GM18511 (cell line): ENCODE measurements around the gene ANAPC7.
"Not testable (repeated sequence)": the region's sequence is repeated elsewhere in the genome, so short reads cannot be mapped to it uniquely, and the experiment has no call there.

ENCODE experiments used
- ATAC-seq: cut with Tn5 transposase; IDR thresholded peaks from one replicate; pipeline ENCODE4 v1.9.1; 2021; ENCODE audit warnings: mild to moderate bottlenecking, moderate library complexity; ENCODE audit not compliant: unreplicated experiment

The ANAPC7 gene

DNA sequence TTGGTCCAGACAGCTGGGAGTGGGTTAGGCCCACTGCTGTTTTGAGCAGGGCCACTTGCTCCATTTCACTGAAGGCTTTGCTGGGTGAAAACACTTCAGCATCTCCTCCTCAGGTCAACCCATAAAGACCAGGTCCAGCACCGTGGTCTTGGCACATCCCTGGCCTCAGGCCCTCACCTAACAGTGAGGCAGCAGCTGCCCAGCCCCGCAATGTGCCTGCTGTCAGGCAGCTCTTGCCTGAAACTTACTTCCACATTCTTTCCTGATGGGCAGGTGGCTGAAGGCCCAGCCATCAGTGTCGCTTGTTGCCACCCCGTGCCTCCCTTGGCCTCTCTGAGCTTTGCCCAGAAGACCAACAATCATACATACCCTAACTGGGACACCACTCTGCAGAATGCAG is 54.4 kb downstream of the ANAPC7 start:
- no peak for ATAC-seq

DNA sequence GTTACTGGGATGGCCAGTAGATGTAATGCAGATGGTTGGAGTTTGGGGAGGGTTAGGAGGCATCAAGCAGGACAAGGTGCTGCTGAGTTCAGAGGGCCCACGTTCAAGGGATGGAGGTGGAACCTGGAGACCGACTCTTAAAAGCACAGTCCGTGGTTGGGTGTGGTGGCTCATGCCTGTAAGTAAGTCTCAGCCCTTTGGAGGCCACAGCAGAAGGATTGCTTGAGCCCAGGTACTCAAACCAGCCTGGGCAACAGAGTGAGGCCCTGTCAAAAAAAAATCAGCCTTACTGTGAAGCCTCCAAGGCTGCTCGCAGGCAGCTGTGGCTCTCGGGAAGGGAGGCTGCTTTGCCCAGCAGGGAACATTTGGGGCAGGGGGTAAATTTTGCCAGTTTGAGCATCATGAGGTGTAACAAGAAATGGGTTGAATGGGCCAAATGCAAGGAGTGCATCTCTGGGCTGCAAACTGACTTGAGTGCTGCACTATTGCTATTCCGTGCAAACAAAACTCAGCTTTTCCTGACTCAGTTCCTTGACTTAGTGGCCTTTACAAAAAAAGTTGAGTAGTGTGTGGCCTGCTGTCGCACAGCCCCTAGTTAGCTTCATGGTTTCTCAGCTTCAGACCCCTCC is 55.0 kb downstream of the ANAPC7 start:
- no peak for ATAC-seq

- no peak for ATAC-seq
These were observed 55.7 kb downstream of the ANAPC7 start for GRCh38 chr12:110347767-110348166.

DNA sequence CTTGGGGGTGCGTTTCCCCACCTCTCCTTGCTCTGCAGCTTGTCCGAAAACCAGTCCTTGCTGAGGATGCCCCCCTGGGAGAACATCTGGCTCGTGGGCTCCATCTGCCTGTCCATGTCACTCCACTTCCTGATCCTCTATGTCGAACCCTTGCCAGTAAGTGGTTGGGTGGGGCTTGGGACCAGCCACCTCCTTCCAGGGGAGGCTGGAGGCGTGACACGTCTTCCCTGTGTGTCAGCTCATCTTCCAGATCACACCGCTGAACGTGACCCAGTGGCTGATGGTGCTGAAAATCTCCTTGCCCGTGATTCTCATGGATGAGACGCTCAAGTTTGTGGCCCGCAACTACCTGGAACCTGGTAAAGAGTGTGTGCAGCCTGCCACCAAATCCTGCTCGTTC is 57.5 kb downstream of the ANAPC7 start:
- no peak for ATAC-seq

GRCh38 chr12:110345176-110345661 is 58.3 kb downstream of the ANAPC7 start:
- ATAC-seq, result no peak

DNA sequence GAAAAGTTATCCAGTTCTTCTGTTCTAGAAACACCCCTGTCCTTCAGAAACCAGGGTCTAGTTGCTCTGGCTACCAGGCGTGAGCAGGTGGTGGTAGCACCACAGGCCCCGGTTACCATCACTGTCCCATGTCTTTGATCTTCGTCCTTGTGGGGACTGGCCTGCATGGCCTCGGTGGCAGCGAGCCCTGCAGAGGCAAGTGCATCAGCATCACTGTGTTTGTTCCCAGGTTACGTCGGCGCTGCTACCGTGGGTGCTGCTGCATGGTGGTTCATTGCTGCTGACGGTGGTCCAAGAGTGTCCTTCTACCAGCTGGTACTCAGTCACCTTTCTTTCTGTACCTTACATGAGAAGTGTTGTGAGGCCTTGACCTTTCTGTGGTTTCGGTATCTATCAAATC is 58.9 kb downstream of the ANAPC7 start:
- ATAC-seq, result no peak

DNA sequence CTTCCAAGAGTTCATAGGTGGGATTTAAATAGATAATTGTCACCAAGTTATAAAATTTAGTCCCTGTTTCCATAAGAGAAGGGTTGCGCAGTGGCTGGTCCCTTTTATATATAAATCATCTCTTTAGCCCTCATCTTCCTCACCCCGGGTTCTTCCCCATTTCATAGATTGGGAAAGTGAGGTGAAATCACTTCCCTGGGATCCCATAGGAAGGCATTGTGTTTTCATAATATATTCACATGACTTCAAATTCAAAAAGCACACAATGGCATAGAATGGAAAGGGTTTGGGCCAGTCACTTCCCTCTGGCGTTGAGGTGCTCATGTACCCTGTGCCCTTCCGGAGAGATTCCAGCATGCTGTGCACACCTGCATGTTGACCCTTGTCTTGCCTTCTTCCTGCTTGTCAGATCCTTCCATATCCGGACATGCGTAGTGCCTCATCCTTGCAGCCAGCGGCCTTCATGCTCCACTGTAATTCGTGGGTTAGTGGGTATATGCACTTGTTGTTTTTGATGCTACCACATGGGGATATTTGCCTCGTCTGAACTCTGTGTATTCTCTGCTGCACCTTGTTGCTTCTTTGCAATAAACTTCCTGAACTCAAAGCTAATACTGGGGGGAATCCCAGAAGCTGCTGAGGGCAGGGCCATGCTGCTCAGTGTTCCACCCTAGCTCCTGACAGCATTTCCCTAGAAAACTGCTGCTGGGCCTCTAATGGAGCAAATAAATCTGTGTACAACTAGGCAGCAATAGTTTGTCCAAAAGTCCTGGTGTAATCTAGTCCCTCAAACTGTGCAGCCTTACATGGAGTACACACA is 59.6 kb downstream of the ANAPC7 start:
- ATAC-seq, result no peak

DNA sequence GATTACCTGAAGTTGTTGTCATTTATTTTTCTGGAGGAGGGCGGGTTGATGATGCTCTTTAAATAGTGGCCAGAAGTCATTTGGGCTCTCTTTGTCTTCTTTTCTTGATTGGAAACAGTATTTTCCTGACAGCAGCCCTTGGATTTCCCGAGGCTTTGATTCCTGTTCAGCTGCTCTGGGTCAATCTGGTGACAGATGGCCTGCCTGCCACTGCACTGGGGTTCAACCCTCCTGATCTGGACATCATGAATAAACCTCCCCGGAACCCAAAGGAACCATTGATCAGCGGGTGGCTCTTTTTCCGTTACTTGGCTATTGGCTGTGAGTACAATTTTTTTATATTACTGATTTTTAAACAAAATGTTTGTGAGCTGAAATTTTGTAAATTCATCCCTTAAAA is 60.4 kb downstream of the ANAPC7 start:
- no peak for ATAC-seq

DNA sequence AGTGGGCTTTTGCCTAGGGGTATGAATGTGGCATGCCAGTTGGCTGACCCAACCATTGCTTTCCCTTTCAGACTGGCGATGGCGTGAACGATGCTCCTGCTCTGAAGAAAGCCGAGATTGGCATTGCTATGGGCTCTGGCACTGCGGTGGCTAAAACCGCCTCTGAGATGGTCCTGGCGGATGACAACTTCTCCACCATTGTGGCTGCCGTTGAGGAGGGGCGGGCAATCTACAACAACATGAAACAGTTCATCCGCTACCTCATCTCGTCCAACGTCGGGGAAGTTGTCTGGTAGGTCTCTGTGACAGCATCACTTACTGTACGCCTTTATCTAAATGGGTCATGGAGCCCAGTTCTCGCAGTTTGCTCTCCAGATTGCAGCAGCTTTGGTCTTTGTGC is 61.4 kb downstream of the ANAPC7 start:
- ATAC-seq, result no peak

DNA sequence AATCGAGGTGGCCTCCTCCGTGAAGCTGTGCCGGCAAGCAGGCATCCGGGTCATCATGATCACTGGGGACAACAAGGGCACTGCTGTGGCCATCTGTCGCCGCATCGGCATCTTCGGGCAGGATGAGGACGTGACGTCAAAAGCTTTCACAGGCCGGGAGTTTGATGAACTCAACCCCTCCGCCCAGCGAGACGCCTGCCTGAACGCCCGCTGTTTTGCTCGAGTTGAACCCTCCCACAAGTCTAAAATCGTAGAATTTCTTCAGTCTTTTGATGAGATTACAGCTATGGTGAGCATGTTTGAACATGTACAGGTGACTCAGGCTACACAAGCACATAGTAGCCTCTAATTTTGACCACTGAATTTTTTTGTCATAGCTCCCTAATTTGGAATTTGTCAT is 62.8 kb downstream of the ANAPC7 start:
- ATAC-seq, result no peak

DNA sequence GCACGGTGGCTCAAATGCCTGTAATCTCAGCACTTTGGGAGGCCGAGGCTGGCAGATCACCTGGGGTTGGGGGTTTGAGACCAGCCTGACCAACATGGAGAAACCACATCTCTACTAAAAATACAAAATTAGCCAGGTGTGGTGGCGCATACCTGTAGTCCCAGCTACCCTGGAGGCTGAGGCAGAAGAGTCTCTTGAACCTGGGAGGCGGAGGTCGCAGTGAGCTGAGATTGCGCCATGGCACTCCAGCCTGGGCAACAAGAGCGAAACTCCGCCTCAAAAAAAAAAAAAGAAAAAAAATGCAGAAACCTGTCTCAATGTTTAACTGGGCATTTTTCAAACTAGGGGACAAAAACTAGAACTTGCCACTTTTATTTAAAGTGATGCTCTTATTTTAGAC is 63.2 kb downstream of the ANAPC7 start:
- not testable (repeated sequence) for ATAC-seq

DNA sequence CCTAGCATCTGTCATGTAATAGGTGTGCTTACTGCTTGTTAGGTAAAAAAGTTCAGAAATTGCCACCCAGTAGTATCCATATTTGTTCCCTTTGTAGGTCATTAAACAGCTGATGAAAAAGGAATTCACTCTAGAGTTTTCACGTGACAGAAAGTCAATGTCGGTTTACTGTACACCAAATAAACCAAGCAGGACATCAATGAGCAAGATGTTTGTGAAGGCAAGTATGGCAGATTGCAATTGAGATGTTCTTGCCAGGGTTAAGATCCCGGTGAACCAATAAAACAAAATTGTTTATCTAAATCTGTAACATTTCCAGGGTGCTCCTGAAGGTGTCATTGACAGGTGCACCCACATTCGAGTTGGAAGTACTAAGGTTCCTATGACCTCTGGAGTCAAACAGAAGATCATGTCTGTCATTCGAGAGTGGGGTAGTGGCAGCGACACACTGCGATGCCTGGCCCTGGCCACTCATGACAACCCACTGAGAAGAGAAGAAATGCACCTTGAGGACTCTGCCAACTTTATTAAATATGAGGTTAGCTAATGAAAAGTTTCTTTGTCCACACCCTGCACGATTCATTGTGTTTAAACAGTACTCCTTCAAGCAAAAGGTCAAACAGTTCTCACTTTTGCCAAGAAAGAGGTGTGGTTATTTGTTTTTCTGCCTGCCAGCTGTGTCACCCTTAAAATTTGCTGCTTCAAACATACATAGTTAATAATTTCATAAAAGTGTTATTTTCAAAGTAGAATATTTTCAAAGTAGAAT is 64.1 kb downstream of the ANAPC7 start:
- ATAC-seq, result no peak

GRCh38 chr12:110338754-110339153 is 64.8 kb downstream of the ANAPC7 start:
- ATAC-seq, result no peak

- ATAC-seq, result no peak
These were observed 65.4 kb downstream of the ANAPC7 start for GRCh38 chr12:110337912-110338710.

DNA sequence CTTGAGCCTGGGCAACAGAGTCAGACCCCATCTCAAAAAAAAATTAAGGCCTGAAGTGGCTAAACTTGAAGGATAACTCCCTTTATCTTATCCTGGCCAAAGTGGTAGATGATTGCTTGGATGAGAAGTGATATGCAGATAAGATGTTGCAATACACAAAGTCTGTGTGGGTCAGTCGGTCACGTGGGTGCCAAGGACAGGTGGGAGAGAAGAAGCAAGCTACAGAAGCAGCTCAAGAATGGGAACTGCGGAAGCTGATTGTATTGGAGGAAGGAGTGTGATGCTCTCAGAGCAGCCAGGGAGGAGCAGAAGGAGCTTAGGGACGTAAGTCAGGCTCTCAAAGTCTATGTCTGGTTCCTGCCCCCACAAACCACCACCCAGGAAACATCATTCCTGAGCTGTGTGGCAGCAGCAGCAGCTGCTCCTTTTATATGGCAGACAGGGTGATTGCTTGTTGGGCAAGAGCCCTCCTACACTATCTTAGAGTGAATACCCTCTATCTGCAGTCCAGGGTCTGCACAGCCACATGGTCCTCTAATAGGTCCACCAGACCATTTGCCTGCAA is 67.9 kb downstream of the ANAPC7 start:
- no peak for ATAC-seq

GRCh38 chr12:110333201-110333600 is 70.3 kb downstream of the ANAPC7 start:
- no peak for ATAC-seq

DNA sequence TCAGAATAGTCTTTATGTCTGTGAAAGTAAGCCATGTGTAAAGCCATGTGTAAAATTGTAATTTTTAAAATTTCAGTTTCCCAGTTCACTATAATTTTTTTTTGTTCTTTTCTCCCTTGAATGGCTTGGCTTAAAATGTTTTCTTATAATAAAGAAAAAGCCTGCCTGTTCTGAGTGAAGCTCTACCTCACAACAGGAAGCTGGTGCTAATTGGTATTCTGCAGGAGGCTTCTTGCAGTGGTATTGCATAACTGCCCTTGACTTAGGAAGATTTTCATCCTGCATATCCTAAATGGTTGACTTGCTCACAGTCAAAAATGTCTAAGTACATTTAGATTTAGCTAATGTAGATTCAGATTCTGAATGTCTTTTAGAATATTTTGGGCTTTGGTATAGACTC is 73.0 kb downstream of the ANAPC7 start:
- ATAC-seq, result no peak

DNA sequence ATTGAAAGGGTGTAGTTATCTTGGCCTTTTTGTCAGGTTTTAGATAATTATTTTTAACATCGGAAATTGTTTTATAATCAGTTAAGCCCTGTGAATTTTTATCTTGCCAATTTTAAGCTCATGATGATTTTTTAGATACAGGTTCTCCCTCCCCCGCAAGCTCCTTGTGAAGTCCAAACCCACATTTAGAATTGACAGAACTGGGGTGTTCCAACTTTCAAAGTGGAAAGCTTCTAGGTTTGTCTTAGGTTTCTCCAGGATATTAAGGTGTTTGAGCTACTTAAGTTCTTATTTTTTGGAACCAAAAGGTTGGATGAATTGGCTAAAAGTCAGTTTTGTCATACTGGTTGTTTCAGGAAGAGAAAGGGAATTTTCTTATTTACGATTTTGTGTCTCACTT is 73.4 kb downstream of the ANAPC7 start:
- no peak for ATAC-seq

DNA sequence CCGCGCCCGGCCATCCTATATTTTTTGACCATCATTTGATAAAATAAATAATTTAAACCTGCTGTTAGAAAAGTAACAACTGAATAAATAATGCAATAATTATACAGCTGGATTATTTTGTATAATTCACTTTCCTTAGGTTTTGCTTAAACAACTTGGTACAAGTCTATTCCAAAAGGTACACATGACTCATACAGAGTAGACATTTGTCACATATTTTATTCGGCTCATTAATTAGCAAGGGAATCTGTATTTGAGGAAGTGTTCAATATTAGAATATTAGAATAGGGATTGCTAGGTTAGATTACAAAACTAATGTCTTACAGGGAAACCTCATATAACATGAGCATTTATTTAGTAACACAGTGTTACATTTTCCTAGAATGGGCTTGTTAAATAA is 73.8 kb downstream of the ANAPC7 start:
- ATAC-seq, result no peak
